ENCODE results near the gene UBE2H. TPM values are rescaled to one million over a fixed set of nuclear protein-coding genes. Genes with fewer than 3 reads are reported as not detected.
"Not testable (repeated sequence)": the region's sequence is repeated elsewhere in the genome, so short reads cannot be mapped to it uniquely, and the experiment has no call there.

The UBE2H gene
- total RNA-seq, 1 donor from 2014 or later, result 33.8 TPM

GRCh38 chr7:129877146-129877792 lies 75.5 kb downstream of the UBE2H start:
- DNase-seq (ENCODE audit: low spot score) (no peak), ATAC-seq (peak; percentile 88)

GRCh38 chr7:129875745-129876411 lies 76.9 kb downstream of the UBE2H start:
- peak; percentile 18 for ATAC-seq
- DNase-seq (ENCODE audit: low spot score), result no peak

DNA sequence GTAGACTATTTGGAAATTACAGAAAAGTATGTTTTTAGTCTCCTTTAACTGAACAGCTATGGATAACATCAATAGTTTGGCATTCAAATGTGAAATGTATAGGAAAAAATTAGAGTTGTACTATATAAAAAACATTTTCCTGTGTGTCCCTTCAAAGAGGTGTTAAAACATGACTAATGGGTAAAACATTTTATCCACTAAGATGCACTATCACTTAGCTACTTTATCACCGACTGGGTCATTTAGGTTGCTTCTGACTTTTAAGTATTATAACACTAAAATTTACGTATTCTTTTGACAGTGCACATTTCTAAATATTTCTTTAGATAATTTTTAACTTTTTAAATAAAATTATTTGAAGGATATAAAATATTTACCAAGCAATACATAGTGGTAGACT lies 77.6 kb downstream of the UBE2H start:
- ATAC-seq (no peak), DNase-seq (ENCODE audit: low spot score) (no peak)

DNA sequence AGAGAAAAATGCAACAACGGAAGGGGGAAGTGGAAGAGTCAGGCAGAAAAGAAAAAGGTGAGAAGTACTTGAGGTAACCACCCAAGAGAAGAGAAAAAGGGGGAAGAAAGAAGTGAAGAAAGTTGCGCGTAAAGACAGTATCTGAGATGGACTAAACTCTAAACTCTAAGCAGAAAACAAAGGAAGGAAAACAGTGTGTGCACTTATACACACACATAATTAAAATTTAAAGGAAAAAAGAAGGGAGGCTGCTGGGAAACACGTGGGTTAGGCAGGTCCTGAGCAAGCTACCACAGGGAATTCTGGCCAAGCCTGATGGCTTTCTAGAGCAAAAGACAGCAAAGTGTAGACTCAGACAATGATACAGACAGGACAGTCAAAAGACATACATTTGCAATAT lies 78.0 kb downstream of the UBE2H start:
- no peak for ATAC-seq
- DNase-seq (ENCODE audit: low spot score), result no peak

- ATAC-seq (no peak), DNase-seq (ENCODE audit: low spot score) (no peak)
These were observed 80.7 kb downstream of the UBE2H start for GRCh38 chr7:129872054-129872453.

DNA sequence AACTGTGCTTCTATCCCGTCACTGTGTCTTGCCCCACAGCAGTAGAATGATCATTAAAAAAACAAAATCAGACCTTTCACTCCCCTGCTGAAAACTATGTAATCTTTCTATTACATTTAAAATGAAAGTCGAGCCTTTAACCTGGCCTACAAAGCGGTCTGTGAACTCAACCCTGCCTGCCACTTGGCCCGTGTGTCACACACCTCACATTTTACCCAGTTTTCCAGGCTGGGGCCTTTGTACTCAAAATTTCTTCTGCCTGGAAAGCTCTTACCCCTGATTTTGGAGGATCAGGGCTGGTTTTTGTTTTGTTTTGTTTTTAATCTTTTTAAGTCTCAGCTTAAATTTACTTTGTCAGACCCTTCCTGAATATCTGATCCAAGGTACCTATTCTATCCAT lies 82.1 kb downstream of the UBE2H start:
- DNase-seq (ENCODE audit: low spot score) (peak; percentile 69), ATAC-seq (peak; percentile 87)

DNA sequence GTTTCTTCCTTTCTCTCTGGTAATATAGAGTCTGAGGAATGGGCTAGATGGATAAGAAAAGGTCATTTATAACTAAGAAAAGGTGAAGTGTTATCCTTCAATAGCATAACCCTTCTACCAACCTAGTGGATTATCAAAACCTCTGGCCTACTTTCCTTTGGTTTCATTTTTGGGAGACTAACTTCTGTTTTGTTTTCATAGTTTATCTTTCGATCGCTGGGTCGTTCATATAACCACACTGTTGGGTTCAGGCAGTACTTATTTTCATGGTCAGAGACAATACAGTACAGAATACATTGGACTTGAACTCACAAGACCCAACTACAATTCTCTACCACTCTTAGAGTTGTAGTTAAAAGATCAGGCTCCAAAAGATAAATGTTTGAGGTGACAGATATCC lies 86.5 kb downstream of the UBE2H start:
- DNase-seq (ENCODE audit: low spot score), result no peak

GRCh38 chr7:129865925-129866201 lies 86.9 kb downstream of the UBE2H start:
- DNase-seq (ENCODE audit: low spot score) (no peak), ATAC-seq (peak; percentile 41)

More for the DNA sequence above, 86.5 kb downstream of the UBE2H start:
- ATAC-seq, result peak; percentile 60

DNA sequence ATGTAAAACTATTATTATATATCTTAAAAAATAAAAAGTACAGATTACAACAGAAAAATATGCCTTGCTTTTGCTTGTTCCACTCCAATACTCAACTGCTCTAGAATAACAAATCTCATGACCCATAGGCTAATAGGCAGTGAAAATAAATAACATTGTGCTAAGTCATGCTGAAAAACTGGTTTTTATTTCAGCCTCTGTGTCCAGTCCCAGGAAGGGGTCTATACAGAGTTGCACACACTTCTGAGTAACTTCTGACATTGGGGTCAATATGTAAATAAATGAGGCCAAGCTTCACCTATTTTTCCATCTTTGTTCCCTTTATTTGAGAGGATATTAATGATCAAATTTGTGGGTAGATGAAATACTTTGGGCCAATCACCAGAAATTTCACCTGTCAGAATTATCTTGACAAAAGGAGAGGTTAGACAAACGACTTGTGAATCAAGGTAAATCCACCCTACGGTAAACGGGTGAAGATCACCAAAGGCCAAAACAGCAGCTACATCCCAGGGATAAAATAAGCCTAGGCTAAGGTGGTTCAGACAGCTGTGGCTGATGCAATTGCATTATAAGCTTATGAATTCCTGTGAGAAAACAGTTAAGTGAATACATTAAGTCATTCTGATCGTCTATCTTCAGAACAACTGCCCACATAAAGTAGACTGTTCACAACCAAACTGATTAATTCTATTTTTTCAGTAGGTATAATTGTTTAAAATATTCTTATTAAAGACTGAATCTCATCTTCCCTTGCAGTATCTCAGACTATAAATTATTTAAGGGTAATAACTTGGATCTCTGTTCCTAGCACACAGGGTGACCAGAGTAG lies 87.5 kb downstream of the UBE2H start:
- ATAC-seq (no peak), DNase-seq (ENCODE audit: low spot score) (no peak)

DNA sequence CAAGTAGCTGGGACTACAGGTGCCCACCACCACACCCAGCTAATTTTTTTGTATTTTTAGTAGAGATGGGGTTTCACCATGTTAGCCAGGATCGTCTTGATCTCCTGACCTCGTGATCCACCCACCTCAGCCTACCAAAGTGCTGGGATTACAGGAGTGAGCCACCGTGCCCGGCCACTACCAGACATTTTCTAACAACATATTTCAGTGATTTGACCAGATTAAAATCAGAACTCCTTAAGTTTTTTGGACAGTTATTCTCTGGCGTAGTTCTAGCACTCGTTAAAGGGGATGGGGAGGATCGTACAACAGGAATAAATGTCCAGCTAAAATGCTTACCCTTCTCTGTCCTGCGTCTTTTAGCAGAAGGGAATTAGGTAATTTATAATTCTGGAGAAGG lies 88.1 kb downstream of the UBE2H start:
- not testable (repeated sequence) for DNase-seq (ENCODE audit: low spot score); ATAC-seq

DNA sequence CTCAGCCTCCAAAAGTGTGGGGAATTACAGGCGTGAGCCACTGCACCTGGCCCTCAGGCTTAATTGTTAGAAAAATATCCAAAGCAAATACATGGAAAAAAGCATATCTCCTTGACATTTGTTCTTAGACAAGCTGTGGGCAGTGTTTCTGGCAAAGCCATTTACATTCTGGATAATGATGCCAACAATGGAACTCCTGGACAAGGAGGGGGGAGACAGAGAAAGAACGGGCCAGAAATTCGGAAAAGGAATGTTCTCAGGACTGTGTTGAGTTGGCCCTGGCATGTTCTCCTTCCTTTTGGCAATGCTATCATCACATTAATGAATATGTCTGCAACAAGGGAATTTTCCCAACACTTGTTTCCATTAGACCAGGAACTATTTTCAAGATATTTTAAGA lies 88.7 kb downstream of the UBE2H start:
- ATAC-seq, result no peak
- DNase-seq (ENCODE audit: low spot score), result no peak

GRCh38 chr7:129862682-129863081 lies 90.1 kb downstream of the UBE2H start:
- no peak for DNase-seq (ENCODE audit: low spot score)
- no peak for ATAC-seq

GRCh38 chr7:129860784-129861183 lies 92.0 kb downstream of the UBE2H start:
- not testable (repeated sequence) for ATAC-seq; DNase-seq (ENCODE audit: low spot score)

GRCh38 chr7:129859183-129859582 lies 93.6 kb downstream of the UBE2H start:
- peak; percentile 29 for ATAC-seq
- no peak for DNase-seq (ENCODE audit: low spot score)

DNA sequence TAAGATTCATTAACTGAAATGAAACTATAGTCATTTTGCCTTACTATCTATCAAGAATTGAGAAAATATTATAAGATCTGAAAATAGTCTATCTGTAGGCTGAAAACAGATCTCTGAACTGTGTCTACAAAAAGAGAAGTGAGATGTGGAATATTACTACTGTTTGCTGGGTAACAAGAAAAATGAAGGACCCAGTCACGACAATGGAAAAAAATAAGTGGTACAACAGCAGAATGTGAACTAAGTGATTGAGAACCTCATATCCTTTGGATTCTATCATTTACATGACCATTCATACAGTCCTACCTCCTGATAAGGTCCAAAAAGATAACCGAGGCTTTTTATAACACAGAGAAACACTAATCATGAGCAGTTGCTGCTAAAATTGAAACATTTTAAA lies 94.3 kb downstream of the UBE2H start:
- DNase-seq (ENCODE audit: low spot score) (no peak), ATAC-seq (no peak)

DNA sequence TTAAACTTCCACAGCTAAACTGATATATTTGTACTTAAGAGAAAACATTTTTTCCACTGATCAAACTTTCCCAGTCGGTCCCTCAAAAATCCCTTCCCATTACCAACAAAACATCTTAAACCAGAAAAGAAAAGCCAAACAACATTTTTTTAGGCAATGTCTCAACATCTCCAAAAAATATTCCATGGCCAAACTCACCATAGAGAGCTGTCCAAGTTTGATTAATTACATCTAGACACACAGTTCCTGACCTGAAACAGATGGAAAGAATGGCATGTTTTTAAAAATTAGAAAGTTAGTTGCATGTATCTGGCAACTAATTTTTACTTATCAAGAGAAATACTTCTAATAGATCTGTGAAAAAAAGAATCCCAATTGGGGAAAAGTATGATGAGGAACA lies 95.4 kb downstream of the UBE2H start:
- ATAC-seq (no peak), DNase-seq (ENCODE audit: low spot score) (no peak)

DNA sequence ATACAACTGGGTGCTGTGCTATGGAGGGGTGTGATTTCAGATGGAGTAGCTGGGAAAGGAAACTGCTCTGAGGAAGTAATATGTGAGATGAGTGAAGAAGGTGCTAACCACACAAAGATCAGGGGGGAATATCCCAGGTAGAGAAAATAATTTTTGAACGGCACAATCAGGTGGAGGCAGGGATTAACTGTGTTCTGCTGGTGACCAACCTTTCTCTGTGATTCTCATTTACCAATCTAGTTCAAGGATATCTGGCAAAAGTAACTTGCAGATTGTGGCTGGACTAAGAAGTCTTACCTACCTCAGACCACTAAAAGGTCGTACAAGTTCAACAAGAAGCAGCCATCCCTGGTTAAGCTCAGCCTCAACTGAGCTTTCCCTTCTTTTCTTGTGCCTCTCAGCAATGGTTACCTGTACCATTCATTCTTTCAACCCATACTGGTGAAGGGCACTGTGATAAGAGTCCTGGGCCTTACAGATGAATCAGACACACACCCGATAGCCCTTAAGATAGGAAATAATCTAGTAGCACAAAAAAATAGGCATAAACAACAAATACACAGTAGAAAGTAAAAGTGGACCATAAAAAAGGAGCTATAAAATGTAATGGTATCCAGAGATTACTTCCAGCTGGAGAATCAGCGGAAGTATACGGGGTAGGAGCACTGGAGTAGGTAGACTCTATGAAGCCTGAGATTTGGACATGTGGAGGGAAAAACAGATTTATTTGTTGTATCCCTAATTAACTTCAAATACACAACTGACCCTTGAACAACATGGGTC lies 96.6 kb downstream of the UBE2H start:
- ATAC-seq (no peak), DNase-seq (ENCODE audit: low spot score) (no peak)

DNA sequence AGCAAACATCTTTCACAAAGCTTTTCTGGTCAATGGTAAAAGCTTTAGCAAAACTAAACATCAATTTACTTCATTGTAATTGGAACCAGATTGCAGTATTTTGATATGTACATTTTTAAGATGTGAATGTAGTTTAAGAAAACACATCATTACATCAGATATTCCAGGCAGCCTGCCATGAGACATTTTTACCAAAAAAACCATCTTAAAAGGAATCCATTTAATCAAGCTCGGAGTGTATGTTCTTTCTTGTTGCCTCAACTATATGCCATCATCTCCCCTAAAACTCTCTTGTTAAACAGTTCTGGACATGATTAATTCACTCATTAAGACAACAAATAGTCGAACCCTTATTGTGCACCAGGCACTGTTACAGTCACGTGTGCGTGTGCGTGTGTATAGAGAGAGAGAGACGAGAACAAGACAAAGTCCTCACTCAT lies 97.5 kb downstream of the UBE2H start:
- DNase-seq (ENCODE audit: low spot score) (no peak), ATAC-seq (no peak)

DNA sequence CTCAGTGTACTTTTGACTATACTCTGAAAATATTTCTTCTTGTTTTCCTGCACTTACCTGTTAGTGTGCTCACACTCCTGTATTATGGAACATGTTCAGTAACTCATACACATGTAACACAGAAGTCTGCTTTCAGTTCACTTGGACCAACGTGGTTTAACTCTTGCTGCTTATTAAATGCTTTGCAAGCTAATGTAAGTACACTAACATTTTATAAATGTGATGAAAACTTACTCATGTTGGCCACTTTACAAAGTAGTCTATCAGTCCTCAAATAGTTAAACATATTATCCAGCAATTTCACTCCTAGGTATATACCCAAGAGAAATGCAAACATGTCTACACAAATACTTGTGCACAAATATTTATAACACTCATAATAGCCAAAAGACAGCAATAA lies 98.4 kb downstream of the UBE2H start:
- no peak for DNase-seq (ENCODE audit: low spot score)
- no peak for ATAC-seq

- ATAC-seq (peak; percentile 72), DNase-seq (ENCODE audit: low spot score) (peak; percentile 60)
These were observed 99.0 kb downstream of the UBE2H start for GRCh38 chr7:129853661-129854268.

DNA sequence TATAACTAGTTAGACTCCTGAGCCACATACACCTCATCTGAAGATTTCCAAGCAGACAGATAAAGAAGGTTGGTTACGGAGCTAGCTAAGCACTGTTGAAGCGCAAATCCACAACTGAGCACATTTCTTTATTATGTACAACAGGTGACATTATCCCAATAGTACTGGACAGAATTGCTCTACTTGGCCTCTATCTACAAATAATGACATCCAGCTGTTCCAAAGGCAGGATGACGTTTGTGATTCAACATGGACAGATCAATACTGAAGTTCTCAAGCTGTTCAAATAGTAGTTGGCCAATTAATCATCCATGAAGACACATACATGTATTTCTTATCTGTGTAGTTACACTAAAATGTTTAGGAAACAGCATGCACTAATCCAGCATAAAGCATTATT lies 101.0 kb downstream of the UBE2H start:
- ATAC-seq (peak; percentile 78), DNase-seq (ENCODE audit: low spot score) (no peak)

All from left lobe of liver (tissue), 2 donors.